HT1080 (cell line): ENCODE measurements around the gene SERINC4. TPM values are rescaled to one million over a fixed set of nuclear protein-coding genes. Genes with fewer than 3 reads are reported as not detected.
"Not testable (repeated sequence)": the region's sequence is repeated elsewhere in the genome, so short reads cannot be mapped to it uniquely, and the experiment has no call there.

Source experiments
- DNase-seq: peaks from one replicate; pipeline ENCODE4 v3.0.0-alpha.2; 2015; ENCODE audit warnings: low read depth
- polyA plus RNA-seq, 2 experiments: library from polyadenylated mRNA; depleted of rRNA; stranded (reverse); fragments of >200 nt; gene quantifications; 2 replicates each; pipeline ENCODE4 v1.2.3, GENCODE V29; 2015
- total RNA-seq: library from RNA; depleted of rRNA; stranded (reverse); fragments of >200 nt; shearing (Covaris generic); gene quantifications from 2 replicates; pipeline ENCODE4 v1.2.3, GENCODE V29; 2014; rRNA removed

The SERINC4 gene
- 0.13 and 0.18 TPM in 2 replicates for total RNA-seq
- polyA plus RNA-seq (2015; cell fraction: cytosol; rRNA removed), result 0.27 and 0.28 TPM in 2 replicates
- 0.19 and 0.51 TPM in 2 replicates for polyA plus RNA-seq (2015; cell fraction: nucleus; rRNA removed)

DNA sequence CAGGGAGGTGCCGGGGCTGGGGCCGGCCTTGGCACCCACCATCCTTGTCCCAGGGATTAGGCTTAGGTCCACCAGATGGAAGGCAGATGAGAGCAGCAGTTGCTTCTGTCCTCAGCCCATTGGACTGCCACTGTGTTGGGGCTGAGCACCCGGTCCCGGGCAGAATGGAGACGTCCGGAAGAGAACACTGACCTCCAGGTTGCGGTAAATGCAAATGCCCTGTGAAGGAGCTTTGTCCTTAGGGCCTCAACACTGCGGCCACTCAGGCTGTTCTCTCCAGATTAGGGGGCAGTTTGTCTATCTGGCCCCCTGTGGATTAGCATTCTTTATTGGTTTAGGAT is at the start of gene SERINC4:
TSS of gene SERINC4 (minus strand) at position 276 of the 341 bp plus-strand sequence. CDS start at position 42, 234 bp downstream.
- no peak for DNase-seq

- no peak for DNase-seq
These were observed 45.4 kb upstream of the SERINC4 start for GRCh38 chr15:43845421-43845820.

DNA sequence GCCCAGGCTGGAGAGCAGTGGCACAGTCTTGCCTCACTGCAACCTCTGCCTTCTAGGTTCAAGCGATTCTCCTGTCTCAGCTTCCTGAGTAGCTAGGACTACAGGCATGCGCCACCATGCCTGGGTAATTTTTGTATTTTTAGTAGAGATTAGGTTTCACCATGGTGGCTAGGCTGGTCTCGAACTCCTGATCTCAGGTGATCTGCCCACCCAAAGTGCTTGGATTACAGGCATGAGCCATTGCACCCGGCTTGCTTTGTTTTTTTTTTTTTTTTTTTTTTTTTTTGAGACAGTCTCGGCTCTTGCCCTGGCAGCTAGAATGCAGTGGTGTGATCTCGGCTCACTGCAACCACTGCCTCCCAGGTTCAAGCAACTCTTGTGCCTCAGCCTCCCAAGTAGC is 32.5 kb upstream of the SERINC4 start:
- DNase-seq, result not testable (repeated sequence)

- not testable (repeated sequence) for DNase-seq
These were observed 31.6 kb upstream of the SERINC4 start for GRCh38 chr15:43831519-43832052.

DNA sequence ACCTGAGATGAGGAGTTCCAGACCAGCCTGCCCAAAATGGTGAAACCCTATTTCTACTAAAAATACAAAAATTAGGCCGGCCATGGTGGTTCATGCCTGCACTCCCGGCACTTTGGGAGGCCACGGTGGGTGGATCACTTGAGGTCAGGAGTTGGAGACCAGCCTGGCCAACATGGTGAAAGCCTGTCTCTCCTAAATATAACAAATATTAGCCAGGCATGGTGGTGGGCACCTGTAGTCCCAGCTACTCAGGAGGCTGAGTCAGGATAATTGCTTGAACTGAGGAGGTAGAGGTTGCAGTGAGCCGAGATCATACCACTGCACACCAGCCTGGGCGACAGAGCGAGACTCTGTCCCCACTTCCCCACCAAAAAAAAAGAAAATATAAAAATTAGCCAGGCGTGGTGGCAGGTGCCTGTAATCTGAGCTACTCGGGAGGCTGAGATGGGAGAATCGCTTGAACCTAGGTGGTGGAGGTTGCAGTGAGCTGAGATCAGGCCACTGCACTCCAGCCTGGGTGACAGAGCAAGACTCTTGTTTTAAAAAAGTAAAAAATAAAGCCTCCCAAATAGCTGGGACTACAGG is 30.8 kb upstream of the SERINC4 start:
- not testable (repeated sequence) for DNase-seq

DNA sequence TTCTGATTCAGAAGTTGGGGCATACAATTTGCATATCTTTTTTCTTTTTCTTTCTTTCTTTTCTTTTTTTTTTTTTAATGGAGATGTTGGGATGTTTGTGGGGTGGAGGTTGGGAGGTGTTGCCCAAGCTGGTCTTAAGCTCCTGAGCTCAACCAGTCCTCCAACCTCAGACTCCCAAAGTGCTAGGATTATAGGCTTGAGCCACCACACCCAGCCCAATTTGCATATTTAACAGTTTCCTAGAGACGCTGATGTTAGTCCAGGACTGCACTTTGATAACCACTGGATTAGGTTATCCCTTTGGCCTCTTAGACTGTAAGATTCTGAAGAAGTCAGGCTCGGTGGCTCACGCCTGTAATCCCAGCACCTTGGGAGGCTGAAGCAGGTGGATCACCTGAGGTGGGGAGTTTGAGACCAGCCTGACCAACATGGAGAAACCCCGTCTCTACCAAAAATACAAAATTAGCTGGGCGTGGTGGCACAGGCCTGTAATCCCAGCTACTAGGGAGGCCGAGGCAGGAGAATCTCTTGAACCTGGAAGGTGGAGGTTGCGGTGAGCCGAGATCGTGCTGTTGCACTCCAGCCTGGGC is 30.0 kb upstream of the SERINC4 start:
- not testable (repeated sequence) for DNase-seq

- no peak for DNase-seq
These were observed 28.1 kb upstream of the SERINC4 start for GRCh38 chr15:43828061-43828657.

GRCh38 chr15:43826508-43827341 is 26.7 kb upstream of the SERINC4 start, which contains the start of gene WDR76:
Gene WDR76 (plus strand): TSS chr15:43827002. CDS start chr15:43827033, 31 bp downstream.
- DNase-seq, result peak; percentile 81

GRCh38 chr15:43826029-43826507 is 26.0 kb upstream of the SERINC4 start:
- no peak for DNase-seq

GRCh38 chr15:43825305-43825704 is 25.3 kb upstream of the SERINC4 start:
- not testable (repeated sequence) for DNase-seq

- peak; percentile 95 for DNase-seq
These were observed 24.6 kb upstream of the SERINC4 start, which contains the start of gene MFAP1 for GRCh38 chr15:43824302-43825246. Gene MFAP1 (minus strand): TSS chr15:43824690. CDS start chr15:43824569, 121 bp downstream.

DNA sequence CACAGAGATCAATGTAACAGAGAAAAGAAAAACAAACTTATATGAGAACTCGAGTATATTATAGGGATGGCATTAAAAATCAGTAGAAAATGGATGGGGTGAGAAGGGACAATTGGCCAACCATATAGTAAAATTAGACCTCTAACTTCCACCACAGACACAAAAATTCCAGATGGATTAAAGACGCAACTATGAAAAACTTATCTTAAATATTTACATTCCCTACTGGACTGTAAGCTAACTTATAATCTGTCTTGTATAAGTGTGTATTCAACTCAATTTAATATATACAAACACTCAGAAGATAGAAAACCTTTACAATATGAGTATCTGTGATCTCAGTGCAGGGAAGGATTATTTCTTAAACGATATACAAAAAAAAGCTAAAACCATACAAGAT is 21.5 kb upstream of the SERINC4 start:
- no peak for DNase-seq

DNA sequence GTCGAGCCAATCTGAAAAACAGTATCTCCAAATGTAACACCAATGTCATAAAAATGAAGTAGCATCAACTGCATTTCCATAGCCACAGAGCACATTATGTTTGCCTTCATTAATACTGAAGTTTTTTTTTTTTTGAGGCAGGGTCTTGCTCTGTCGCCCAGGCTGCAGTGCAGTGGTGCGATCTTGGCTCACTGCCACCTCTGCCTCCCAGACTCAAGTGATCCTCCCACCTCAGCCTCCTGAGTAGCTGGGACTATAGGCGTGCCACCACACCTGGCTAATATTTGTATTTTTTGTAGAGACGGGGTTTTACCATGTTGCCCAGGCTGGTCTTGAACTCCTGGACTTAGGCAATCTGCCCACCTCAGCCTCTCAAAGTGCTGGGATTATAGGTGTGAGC is 15.0 kb upstream of the SERINC4 start:
- not testable (repeated sequence) for DNase-seq

GRCh38 chr15:43808960-43809678 is 9.1 kb upstream of the SERINC4 start:
- no peak for DNase-seq

GRCh38 chr15:43808435-43808950 is 8.5 kb upstream of the SERINC4 start:
- DNase-seq, result no peak

DNA sequence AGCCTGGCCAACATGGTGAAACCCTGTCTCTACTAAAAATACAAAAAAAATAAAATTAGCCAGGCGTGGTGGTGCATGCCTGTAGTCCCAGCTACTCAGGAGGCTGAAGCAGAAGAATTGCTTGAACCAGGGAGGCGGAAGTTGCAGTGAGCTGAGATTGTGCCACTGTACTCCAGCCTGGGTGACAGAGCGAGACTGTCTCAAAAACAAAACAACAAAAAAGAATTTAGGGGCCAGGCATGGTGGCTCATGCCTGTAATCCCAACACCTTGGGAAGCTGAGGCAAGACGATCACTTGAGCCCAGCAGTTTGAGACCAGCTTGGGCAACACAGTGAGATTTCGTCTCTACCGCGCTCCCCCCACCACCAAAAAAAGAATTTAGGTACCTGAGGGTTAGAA is 2.7 kb upstream of the SERINC4 start:
- DNase-seq, result not testable (repeated sequence)

DNA sequence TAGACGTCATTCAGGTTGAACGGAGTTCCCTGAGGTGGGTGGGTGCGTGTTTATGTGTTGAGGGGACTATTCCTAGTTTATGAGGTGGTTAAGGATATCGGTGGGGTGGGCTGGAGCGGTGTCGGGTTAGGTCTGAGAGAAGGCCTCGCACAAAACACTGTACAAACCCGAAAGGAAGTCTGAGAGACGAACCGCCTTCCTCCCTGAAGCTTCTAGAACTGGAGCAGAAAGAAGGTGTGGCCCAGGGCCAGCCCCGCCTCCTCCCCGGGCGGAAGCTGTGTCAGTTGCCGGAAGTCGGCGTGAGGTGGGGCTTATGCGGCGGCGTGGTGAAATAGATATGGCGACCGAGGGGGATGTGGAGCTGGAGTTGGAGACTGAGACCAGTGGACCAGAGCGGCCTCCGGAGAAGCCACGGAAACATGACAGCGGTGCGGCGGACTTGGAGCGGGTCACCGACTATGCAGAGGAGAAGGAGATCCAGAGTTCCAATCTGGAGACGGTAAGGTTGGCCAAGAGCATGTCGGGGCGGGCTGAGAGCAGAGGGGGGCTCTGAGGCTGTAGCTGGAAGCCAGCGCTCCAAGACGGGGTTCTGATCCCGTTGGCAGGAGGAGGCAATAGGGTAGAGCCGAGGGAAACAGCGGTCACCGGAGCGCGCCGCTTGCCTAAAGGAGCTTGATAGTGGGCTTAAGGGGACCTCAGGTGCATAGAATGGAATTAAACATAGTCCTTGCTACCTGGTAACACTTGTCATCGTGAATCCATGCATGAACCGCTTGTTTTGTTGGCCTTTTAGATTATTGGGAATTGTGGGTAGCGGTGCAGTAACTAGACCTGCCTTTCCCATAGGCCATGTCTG is 494 bp upstream of the SERINC4 start, which contains the start of gene HYPK:
TSS of gene HYPK (plus strand) at position 314 of the 856 bp plus-strand sequence. CDS start at position 338, 24 bp downstream.
- DNase-seq, result peak; percentile 81
